Rectal smooth muscle tissue (tissue), 1 donor: ENCODE results near the gene ACP5.

Experiments
- H3K27ac ChIP-seq: one replicate; pipeline ENCODE4 v1.7.0; 2013; ENCODE audit warnings: low read depth, low read length, inconsistent platforms
- H3K27me3 ChIP-seq: one replicate; pipeline ENCODE4 v1.7.0; 2013; ENCODE audit warnings: low read length; ENCODE audit not compliant: control insufficient read depth, insufficient read depth
- H3K36me3 ChIP-seq: one replicate; pipeline ENCODE4 v1.7.0; 2013; ENCODE audit warnings: low read length; ENCODE audit not compliant: control insufficient read depth, insufficient read depth
- H3K4me1 ChIP-seq: one replicate; pipeline ENCODE4 v1.7.0; 2013; ENCODE audit warnings: low read length; ENCODE audit not compliant: control insufficient read depth, insufficient read depth
- H3K4me3 ChIP-seq: one replicate; pipeline ENCODE4 v1.7.0; 2013; ENCODE audit warnings: low read length
- H3K9ac ChIP-seq: one replicate; pipeline ENCODE4 v1.7.0; 2013; ENCODE audit warnings: low read length

ACP5 gene

GRCh38 chr19:11597202-11598102, 20.0 kb upstream of the ACP5 start, which contains the start of gene ZNF627:
Gene ZNF627 (plus strand): TSS chr19:11597483. CDS start chr19:11597628, 145 bp downstream.
- Histone ChIP-seq H3K36me3 (no peaks in the 10 kb centered on the region), H3K27ac (peak within 1 kb of the TSS; percentile 98), H3K4me3 (peak within 1 kb of the TSS; percentile 99), H3K4me1 (peaks cover 4% of the 10 kb centered on the region), H3K9ac (peak within 1 kb of the TSS; percentile 99), H3K27me3 (no peaks in the 10 kb centered on the region)

- Histone ChIP-seq H3K4me3 (no peak overlapping the region), H3K9ac (no peak overlapping the region), H3K36me3 (no peaks in the 10 kb centered on the region), H3K27ac (no peak overlapping the region), H3K27me3 (no peaks in the 10 kb centered on the region), H3K4me1 (peaks cover 4% of the 10 kb centered on the region)
These were observed 18.7 kb upstream of the ACP5 start for GRCh38 chr19:11596156-11596555.

GRCh38 chr19:11594084-11594483, 16.6 kb upstream of the ACP5 start:
- H3K36me3 ChIP-seq, result no peaks in the 10 kb centered on the region
- no peak overlapping the region for H3K27ac ChIP-seq
- peaks cover 4% of the 10 kb centered on the region for H3K4me1 ChIP-seq
- H3K9ac ChIP-seq, result no peak overlapping the region
- H3K27me3 ChIP-seq, result no peaks in the 10 kb centered on the region
- H3K4me3 ChIP-seq, result no peak overlapping the region

GRCh38 chr19:11587975-11588631, 10.7 kb upstream of the ACP5 start:
- peaks cover 4% of the 10 kb centered on the region for H3K4me1 ChIP-seq
- H3K9ac ChIP-seq, result no peak overlapping the region
- H3K27me3 ChIP-seq, result no peaks in the 10 kb centered on the region
- H3K4me3 ChIP-seq, result peak overlapping the region; percentile 41
- H3K27ac ChIP-seq, result no peak overlapping the region
- H3K36me3 ChIP-seq, result no peaks in the 10 kb centered on the region

GRCh38 chr19:11587302-11587974, 10.0 kb upstream of the ACP5 start:
- H3K9ac ChIP-seq, result no peak overlapping the region
- no peaks in the 10 kb centered on the region for H3K36me3 ChIP-seq
- peaks cover 4% of the 10 kb centered on the region for H3K4me1 ChIP-seq
- H3K27me3 ChIP-seq, result no peaks in the 10 kb centered on the region
- H3K4me3 ChIP-seq, result peak overlapping the region; percentile 41
- H3K27ac ChIP-seq, result no peak overlapping the region

GRCh38 chr19:11586331-11586730, 8.9 kb upstream of the ACP5 start:
- Histone ChIP-seq H3K4me3 (no peak overlapping the region), H3K4me1 (peaks cover 4% of the 10 kb centered on the region), H3K27ac (no peak overlapping the region), H3K36me3 (no peaks in the 10 kb centered on the region), H3K9ac (no peak overlapping the region), H3K27me3 (no peaks in the 10 kb centered on the region)

- Histone ChIP-seq H3K4me1 (no peaks in the 10 kb centered on the region), H3K9ac (no peak overlapping the region), H3K36me3 (no peaks in the 10 kb centered on the region), H3K4me3 (no peak overlapping the region), H3K27me3 (peaks cover 5% of the 10 kb centered on the region), H3K27ac (no peak overlapping the region)
These were observed 4.3 kb upstream of the ACP5 start for GRCh38 chr19:11581740-11582139.

- no peaks in the 10 kb centered on the region for H3K4me1 ChIP-seq
- H3K27me3 ChIP-seq, result peaks cover 5% of the 10 kb centered on the region
- no peak overlapping the region for H3K27ac ChIP-seq
- H3K4me3 ChIP-seq, result no peak overlapping the region
- no peak overlapping the region for H3K9ac ChIP-seq
- no peaks in the 10 kb centered on the region for H3K36me3 ChIP-seq
These were observed 2.7 kb upstream of the ACP5 start for GRCh38 chr19:11580116-11580515.

- H3K36me3 ChIP-seq, result no peaks in the 10 kb centered on the region
- H3K27me3 ChIP-seq, result peaks cover 5% of the 10 kb centered on the region
- H3K4me3 ChIP-seq, result peak overlapping the region; percentile 47
- peak overlapping the region; percentile 1 for H3K9ac ChIP-seq
- H3K27ac ChIP-seq, result no peak overlapping the region
- no peaks in the 10 kb centered on the region for H3K4me1 ChIP-seq
These were observed 1.1 kb upstream of the ACP5 start for GRCh38 chr19:11578258-11579142.

GRCh38 chr19:11576227-11576626, 1.2 kb downstream of the ACP5 start:
- Histone ChIP-seq H3K9ac (no peak overlapping the region), H3K4me3 (no peak overlapping the region), H3K27me3 (peaks cover 5% of the 10 kb centered on the region), H3K4me1 (no peaks in the 10 kb centered on the region), H3K27ac (no peak overlapping the region), H3K36me3 (no peaks in the 10 kb centered on the region)

- Histone ChIP-seq H3K36me3 (no peaks in the 10 kb centered on the region), H3K27me3 (peaks cover 5% of the 10 kb centered on the region), H3K9ac (no peak overlapping the region), H3K4me3 (no peak overlapping the region), H3K4me1 (no peaks in the 10 kb centered on the region), H3K27ac (no peak overlapping the region)
These were observed 2.8 kb downstream of the ACP5 start for GRCh38 chr19:11574689-11575088.
